Chondrocyte (in vitro differentiated cells): ENCODE measurements around the gene SMPDL3B. TPM values are rescaled to one million over a fixed set of nuclear protein-coding genes. Genes with fewer than 3 reads are reported as not detected.

Experiments used
- DNase-seq: peaks from one replicate; pipeline ENCODE4 v3.0.0; 2021; ENCODE audit warnings: mixed read lengths, low spot score
- H3K27ac Mint-ChIP-seq: one replicate; pipeline ENCODE4 v1.8.0; 2021; ENCODE audit warnings: mild to moderate bottlenecking, moderate library complexity, mixed read lengths; ENCODE audit not compliant: unreplicated experiment
- H3K27me3 Mint-ChIP-seq: 2 replicates; pipeline ENCODE4 v1.8.0; 2021; ENCODE audit warnings: low read depth, mixed read lengths
- H3K36me3 Mint-ChIP-seq: 2 replicates; pipeline ENCODE4 v1.8.0; 2021; ENCODE audit warnings: low read depth, mixed read lengths
- H3K4me1 Mint-ChIP-seq: 2 replicates; pipeline ENCODE4 v1.8.0; 2021; ENCODE audit warnings: low read depth, mild to moderate bottlenecking, mixed read lengths
- H3K4me3 Mint-ChIP-seq: one replicate; pipeline ENCODE4 v1.8.0; 2021; ENCODE audit warnings: mild to moderate bottlenecking, moderate library complexity, mixed read lengths; ENCODE audit not compliant: unreplicated experiment
- H3K9me3 Mint-ChIP-seq: 2 replicates; pipeline ENCODE4 v1.8.0; 2021; ENCODE audit warnings: low read depth, mixed read lengths
- CTCF ChIP-seq: fragments of 200-600 bp; sonication (generic); IDR thresholded peaks from 2 replicates; pipeline ENCODE4 v1.5.0; 2021; ENCODE audit warnings: antibody characterized with exemption, mild to moderate bottlenecking, moderate library complexity
- total RNA-seq: library from RNA; stranded (reverse); gene quantifications from 3 replicates; pipeline ENCODE4 v1.2.1, GENCODE V29; 2021

SMPDL3B gene
- total RNA-seq, 1 donor from 2014 or later: 0.15 TPM

GRCh38 chr1:27957655-27958054 is 22.9 kb downstream of the SMPDL3B start:
- no peak for DNase-seq
- H3K36me3 Mint-ChIP-seq: no peaks in the 10 kb centered on the region
- TF ChIP-seq CTCF: no peak
- peaks cover 21% of the 10 kb centered on the region for H3K27me3 Mint-ChIP-seq
- H3K9me3 Mint-ChIP-seq: no peaks in the 10 kb centered on the region
- H3K27ac Mint-ChIP-seq: no peak overlapping the region
- H3K4me3 Mint-ChIP-seq: no peak overlapping the region
- H3K4me1 Mint-ChIP-seq: peaks cover 23% of the 10 kb centered on the region

DNA sequence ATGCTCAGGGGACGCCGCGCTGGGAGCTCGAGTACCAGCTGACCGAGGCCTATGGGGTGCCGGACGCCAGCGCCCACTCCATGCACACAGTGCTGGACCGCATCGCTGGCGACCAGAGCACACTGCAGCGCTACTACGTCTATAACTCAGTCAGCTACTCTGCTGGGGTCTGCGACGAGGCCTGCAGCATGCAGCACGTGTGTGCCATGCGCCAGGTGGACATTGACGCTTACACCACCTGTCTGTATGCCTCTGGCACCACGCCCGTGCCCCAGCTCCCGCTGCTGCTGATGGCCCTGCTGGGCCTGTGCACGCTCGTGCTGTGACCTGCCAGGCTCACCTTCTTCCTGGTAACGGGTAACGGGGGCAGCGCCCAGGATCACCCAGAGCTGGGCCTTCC is 23.7 kb downstream of the SMPDL3B start:
- TF ChIP-seq CTCF: no peak
- Mint-ChIP-seq H3K9me3 (no peaks in the 10 kb centered on the region), H3K4me1 (peaks cover 23% of the 10 kb centered on the region), H3K27ac (no peak overlapping the region), H3K36me3 (no peaks in the 10 kb centered on the region), H3K4me3 (no peak overlapping the region), H3K27me3 (peaks cover 21% of the 10 kb centered on the region)
- peak; percentile 85 for DNase-seq

GRCh38 chr1:27959792-27960603 is 25.2 kb downstream of the SMPDL3B start, which contains the start of gene XKR8:
TSS of gene XKR8 (plus strand) at chr1:27959973. CDS start at chr1:27960070, 97 bp downstream.
- Mint-ChIP-seq H3K4me3 (peak within 1 kb of the TSS; percentile 78), H3K9me3 (no peaks in the 10 kb centered on the region)

DNA sequence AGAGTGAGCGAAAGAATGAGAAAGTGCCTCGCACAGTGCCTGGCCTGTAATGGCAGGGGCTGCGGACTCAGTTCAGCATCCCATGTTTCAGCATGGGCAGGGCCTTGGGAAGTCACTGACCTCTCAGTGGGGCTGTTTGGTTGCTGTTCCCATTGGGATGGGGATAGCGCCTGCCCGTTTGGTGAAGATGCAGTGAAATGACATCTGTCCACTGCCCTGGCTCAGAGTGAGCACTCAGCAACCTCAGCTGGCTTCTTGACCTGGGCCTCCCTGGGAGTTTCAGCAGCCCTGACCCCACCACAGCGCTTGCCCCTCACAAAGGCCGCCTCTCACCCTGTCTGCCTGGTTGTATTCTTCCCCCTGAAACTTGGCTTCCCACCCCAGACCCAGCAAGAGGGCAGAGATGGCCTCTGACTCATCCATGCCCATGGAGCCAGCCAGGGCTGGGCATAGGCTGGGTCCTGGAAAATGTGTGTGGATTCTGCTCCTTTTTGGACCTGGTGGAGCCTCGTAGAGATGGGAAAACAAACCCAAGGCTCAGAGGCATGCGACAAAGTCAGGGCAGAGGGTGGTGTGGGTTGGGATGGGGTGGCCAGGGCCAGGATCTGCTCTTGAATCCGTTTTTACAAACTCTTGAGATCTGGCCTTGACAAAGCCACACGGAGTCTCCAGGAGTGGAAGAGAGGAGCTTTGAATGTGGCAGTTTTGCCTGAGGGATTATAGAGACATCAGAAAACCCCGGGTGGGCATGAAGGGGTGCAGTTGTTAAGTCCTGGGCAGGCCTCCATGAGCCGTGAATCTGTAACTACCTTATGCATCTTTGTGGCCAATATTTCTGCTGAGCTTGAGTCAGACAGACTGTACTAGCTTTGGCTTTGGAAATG is 26.2 kb downstream of the SMPDL3B start:
- Mint-ChIP-seq H3K9me3 (no peaks in the 10 kb centered on the region), H3K27ac (peak overlapping the region; percentile 58), H3K27me3 (peaks cover 8% of the 10 kb centered on the region), H3K4me1 (peaks cover 23% of the 10 kb centered on the region), H3K36me3 (peaks cover 3% of the 10 kb centered on the region), H3K4me3 (peak overlapping the region; percentile 78)
- TF ChIP-seq CTCF: no peak
- DNase-seq: no peak

More at GRCh38 chr1:27959792-27960603, 25.2 kb downstream of the SMPDL3B start, which contains the start of gene XKR8:
- TF ChIP-seq CTCF: peak; percentile 74
- Mint-ChIP-seq H3K36me3 (peaks cover 2% of the 10 kb centered on the region), H3K27me3 (peaks cover 13% of the 10 kb centered on the region), H3K4me1 (peaks cover 23% of the 10 kb centered on the region), H3K27ac (peak within 1 kb of the TSS; percentile 80)
- peak; percentile 77 for DNase-seq

DNA sequence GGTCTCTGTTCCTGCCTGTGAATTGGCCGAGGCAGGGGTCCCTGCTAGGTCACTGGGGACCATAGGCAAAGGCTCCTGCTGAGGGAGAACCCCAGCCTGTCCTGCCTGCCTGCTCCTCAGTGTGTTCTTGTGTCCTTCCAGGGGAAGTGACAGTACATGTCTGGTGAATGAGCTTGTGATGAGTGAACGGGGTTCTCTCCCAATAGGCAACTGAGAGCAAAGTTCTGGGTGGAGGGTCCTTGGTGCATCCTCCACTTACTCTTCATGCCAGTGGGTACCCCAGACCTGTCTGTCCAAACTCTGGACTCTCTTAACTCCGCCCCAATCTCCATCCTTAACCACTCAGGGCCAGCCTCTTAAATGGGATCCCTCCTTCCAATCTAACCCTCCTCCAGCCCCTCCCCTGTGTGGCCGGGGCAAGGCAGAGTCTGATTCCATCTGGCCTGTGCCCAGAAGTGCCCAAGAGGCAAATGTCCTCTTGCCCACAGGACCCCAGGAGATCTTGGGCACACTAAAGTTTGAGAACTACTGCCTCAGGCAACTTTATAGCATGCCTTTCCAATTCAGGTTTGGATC is 26.9 kb downstream of the SMPDL3B start:
- no peak for TF ChIP-seq CTCF
- H3K27ac Mint-ChIP-seq: peak overlapping the region; percentile 58
- H3K9me3 Mint-ChIP-seq: no peaks in the 10 kb centered on the region
- peak overlapping the region; percentile 78 for H3K4me3 Mint-ChIP-seq
- peaks cover 23% of the 10 kb centered on the region for H3K4me1 Mint-ChIP-seq
- H3K27me3 Mint-ChIP-seq: peaks cover under 1% of the 10 kb centered on the region
- no peak for DNase-seq
- H3K36me3 Mint-ChIP-seq: peaks cover 6% of the 10 kb centered on the region
